HepG2 (cell line): ENCODE measurements around the gene PLEKHH3. TPM values are rescaled to one million over a fixed set of nuclear protein-coding genes. Genes with fewer than 3 reads are reported as not detected.

ENCODE experiments used
- BRD4 ChIP-seq: sonication (generic); formaldehyde crosslinking; IDR thresholded peaks from 2 replicates; pipeline ENCODE4 v1.4.0; 2020; ENCODE audit warnings: missing genetic modification reagents
- FOSL1 ChIP-seq: sonication (generic); formaldehyde crosslinking; IDR thresholded peaks from 2 replicates; pipeline ENCODE4 v1.9.0; 2021; ENCODE audit warnings: missing genetic modification reagents, borderline replicate concordance
- NKX3-1 ChIP-seq: sonication (generic); formaldehyde crosslinking; IDR thresholded peaks from 2 replicates; pipeline ENCODE4 v1.5.0; 2020; ENCODE audit warnings: missing genetic modification reagents
- NR2F1 ChIP-seq, 2 experiments: fragments of 450-650 bp in 1 of 2; formaldehyde crosslinking in 1 of 2; IDR thresholded peaks; 2 replicates each; pipeline versions ENCODE4 v1.5.0 to v1.6.1; 2016 to 2020; ENCODE audit warnings: mild to moderate bottlenecking in 1 of 2, missing compliant biosample characterization in 1 of 2, missing genetic modification reagents in 1 of 2, moderate library complexity in 1 of 2
- PHF20 ChIP-seq: sonication (generic); formaldehyde crosslinking; IDR thresholded peaks from 2 replicates; pipeline ENCODE4 v1.5.0; 2020; ENCODE audit warnings: mild to moderate bottlenecking, missing genetic modification reagents
- SMAD1 ChIP-seq: sonication (generic); formaldehyde crosslinking; IDR thresholded peaks from 2 replicates; pipeline ENCODE4 v1.4.0; 2020; ENCODE audit warnings: missing genetic modification reagents, low read depth, mild to moderate bottlenecking, borderline replicate concordance
- SNAPC5 ChIP-seq: sonication (generic); formaldehyde crosslinking; IDR thresholded peaks from 2 replicates; pipeline ENCODE4 v1.8.1; 2023; ENCODE audit warnings: mild to moderate bottlenecking, missing genetic modification reagents, borderline replicate concordance
- THAP8 ChIP-seq: sonication (generic); formaldehyde crosslinking; IDR thresholded peaks from 2 replicates; pipeline ENCODE4 v1.5.1; 2020; ENCODE audit warnings: missing genetic modification reagents, mild to moderate bottlenecking, borderline replicate concordance
- TMF1 ChIP-seq: sonication (generic); formaldehyde crosslinking; IDR thresholded peaks from 2 replicates; pipeline ENCODE4 v1.8.1; 2022; ENCODE audit warnings: low read depth, missing genetic modification reagents
- ZFP91 ChIP-seq: sonication (generic); formaldehyde crosslinking; IDR thresholded peaks from 2 replicates; pipeline ENCODE4 v1.9.0; 2022; ENCODE audit warnings: missing genetic modification reagents, mild to moderate bottlenecking, borderline replicate concordance
- ZFX ChIP-seq: sonication (generic); formaldehyde crosslinking; IDR thresholded peaks from 2 replicates; pipeline ENCODE4 v1.4.0; 2020; ENCODE audit warnings: mild to moderate bottlenecking, low read depth, missing genetic modification reagents, moderate library complexity
- ZNF12 ChIP-seq: sonication (generic); formaldehyde crosslinking; IDR thresholded peaks from 2 replicates; pipeline ENCODE4 v1.5.0; 2020; ENCODE audit warnings: missing genetic modification reagents
- ZNF264 ChIP-seq: sonication (generic); formaldehyde crosslinking; IDR thresholded peaks from 2 replicates; pipeline ENCODE4 v1.4.0; 2020; ENCODE audit warnings: missing genetic modification reagents
- ZNF558 ChIP-seq: sonication (generic); formaldehyde crosslinking; IDR thresholded peaks from 2 replicates; pipeline ENCODE4 v1.9.0; 2022; ENCODE audit warnings: mild to moderate bottlenecking, missing genetic modification reagents, borderline replicate concordance
- ZNF710 ChIP-seq: sonication (generic); formaldehyde crosslinking; IDR thresholded peaks from 2 replicates; pipeline ENCODE4 v1.5.0; 2020; ENCODE audit warnings: mild to moderate bottlenecking, missing genetic modification reagents, borderline replicate concordance
- ZNF746 ChIP-seq: sonication (generic); formaldehyde crosslinking; IDR thresholded peaks from 2 replicates; pipeline ENCODE4 v1.8.0; 2022; ENCODE audit warnings: mild to moderate bottlenecking, missing genetic modification reagents
- ZNF782 ChIP-seq: sonication (generic); formaldehyde crosslinking; IDR thresholded peaks from 2 replicates; pipeline ENCODE4 v1.4.0; 2020; ENCODE audit warnings: missing genetic modification reagents, mild to moderate bottlenecking, borderline replicate concordance
- ZSCAN9 ChIP-seq: IDR thresholded peaks from 2 replicates; pipeline ENCODE4 v1.6.1; 2016; ENCODE audit warnings: borderline replicate concordance
- polyA plus RNA-seq, 8 experiments: library from polyadenylated mRNA; depleted of rRNA in 3 of 8; stranded (reverse) in 7 of 8; unstranded in 1 of 8; fragments of >200 nt; fragmentation: Illumina TruSeq in 4 of 8; extraction: Trizol in 4 of 8; gene quantifications; 2 replicates each; pipeline versions ENCODE4 v1.2.1 to v1.2.3, GENCODE V29; 2011 to 2016; ENCODE audit warnings: low read depth in 4 of 8, missing spikeins in 1 of 8, mixed read lengths in 1 of 8; ENCODE audit not compliant: insufficient read depth in 1 of 8
- total RNA-seq, 5 experiments: library from RNA; depleted of rRNA; stranded (reverse); fragments of >200 nt; fragmentation: Illumina TruSeq; extraction: Trizol; gene quantifications; 2 replicates each; pipeline ENCODE4 v1.2.3, GENCODE V29; 2016; ENCODE audit warnings: low read depth in 1 of 5
- TF ChIP-seq, protein P1 (sequence below): fragments of 450-650 bp; IDR thresholded peaks from 2 replicates; pipeline ENCODE4 v1.6.1; 2016

The PLEKHH3 gene
- total and polyA plus RNA-seq, 2 of the 13 experiments (the other 11 are each of a cell fraction or from before 2014, with no cell fraction given), result 6.0 to 19.9 TPM

- TF ChIP-seq SMAD1 (CRISPR knock-in tag) (0 out of 2 replicates have a peak, but pooled peaks have one; percentile 64), ZFX (CRISPR knock-in tag) (peak; percentile 94), THAP8 (CRISPR knock-in tag) (no peak), SNAPC5 (no peak), ZNF264 (CRISPR knock-in tag) (0 out of 2 replicates have a peak, but pooled peaks have one; percentile 36), TMF1 (peak; percentile 40; the same call in 1 of the 2 replicates), ZFP91 (CRISPR knock-in tag) (peak; percentile 53), NR2F1 (CRISPR knock-in tag; IDR thresholded peaks at IDR 0.05) (peak in 1 of 2 experiments; percentile 25; a peak in 1 of 4 replicates), ZSCAN9 (CRISPR knock-in tag) (peak; percentile 59; the same call in 1 of the 2 replicates), FOSL1 (no peak; the same call in 1 of the 2 replicates), PHF20 (CRISPR knock-in tag) (0 out of 2 replicates have a peak, but pooled peaks have one; percentile 37), ZNF12 (CRISPR knock-in tag) (0 out of 2 replicates have a peak, but pooled peaks have one; percentile 72), ZNF782 (no peak), ZNF746 (CRISPR knock-in tag) (peak; percentile 73), ZNF710 (CRISPR knock-in tag) (peak; percentile 67; the same call in 1 of the 2 replicates), ZNF558 (no peak), NKX3-1 (CRISPR knock-in tag) (peak; percentile 37; the same call in 1 of the 2 replicates), BRD4 (peak; percentile 93)
- TF ChIP-seq, protein P1, sequence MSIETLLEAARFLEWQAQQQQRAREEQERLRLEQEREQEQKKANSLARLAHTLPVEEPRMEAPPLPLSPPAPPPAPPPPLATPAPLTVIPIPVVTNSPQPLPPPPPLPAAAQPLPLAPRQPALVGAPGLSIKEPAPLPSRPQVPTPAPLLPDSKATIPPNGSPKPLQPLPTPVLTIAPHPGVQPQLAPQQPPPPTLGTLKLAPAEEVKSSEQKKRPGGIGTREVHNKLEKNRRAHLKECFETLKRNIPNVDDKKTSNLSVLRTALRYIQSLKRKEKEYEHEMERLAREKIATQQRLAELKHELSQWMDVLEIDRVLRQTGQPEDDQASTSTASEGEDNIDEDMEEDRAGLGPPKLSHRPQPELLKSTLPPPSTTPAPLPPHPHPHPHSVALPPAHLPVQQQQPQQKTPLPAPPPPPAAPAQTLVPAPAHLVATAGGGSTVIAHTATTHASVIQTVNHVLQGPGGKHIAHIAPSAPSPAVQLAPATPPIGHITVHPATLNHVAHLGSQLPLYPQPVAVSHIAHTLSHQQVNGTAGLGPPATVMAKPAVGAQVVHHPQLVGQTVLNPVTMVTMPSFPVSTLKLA, result peak; percentile 62
These were observed 1.4 kb upstream of the PLEKHH3 start (continued) for GRCh38 chr17:42677921-42678781.
